Islet precursor cell (in vitro differentiated cells): ENCODE measurements around the gene FAM149B1.

Source experiments
- DNase-seq: peaks from one replicate; pipeline ENCODE4 v3.0.0-alpha.2; 2018

FAM149B1 gene

DNA sequence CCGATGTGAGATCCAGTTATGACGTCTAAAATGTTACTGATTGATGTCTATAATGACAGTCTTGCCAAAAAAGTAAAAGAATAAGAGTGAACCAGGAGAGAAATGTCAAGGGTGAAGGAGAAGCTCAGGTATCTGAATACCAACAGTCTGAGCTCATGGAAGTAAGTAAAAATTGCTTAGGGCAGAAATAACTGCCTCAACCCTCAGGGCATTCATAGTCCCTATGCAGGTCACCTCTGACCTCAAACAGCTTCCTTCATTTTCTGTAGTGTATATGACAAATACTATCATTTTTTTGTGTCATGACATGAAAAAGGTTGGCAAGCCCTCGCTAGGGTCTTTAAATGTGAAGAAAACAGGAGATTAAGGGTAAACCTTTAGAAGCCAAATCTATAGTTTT lies 125.5 kb downstream of the FAM149B1 start:
- DNase-seq: no peak
